ENCODE measurements around the gene THOC2.

THOC2 gene

DNA sequence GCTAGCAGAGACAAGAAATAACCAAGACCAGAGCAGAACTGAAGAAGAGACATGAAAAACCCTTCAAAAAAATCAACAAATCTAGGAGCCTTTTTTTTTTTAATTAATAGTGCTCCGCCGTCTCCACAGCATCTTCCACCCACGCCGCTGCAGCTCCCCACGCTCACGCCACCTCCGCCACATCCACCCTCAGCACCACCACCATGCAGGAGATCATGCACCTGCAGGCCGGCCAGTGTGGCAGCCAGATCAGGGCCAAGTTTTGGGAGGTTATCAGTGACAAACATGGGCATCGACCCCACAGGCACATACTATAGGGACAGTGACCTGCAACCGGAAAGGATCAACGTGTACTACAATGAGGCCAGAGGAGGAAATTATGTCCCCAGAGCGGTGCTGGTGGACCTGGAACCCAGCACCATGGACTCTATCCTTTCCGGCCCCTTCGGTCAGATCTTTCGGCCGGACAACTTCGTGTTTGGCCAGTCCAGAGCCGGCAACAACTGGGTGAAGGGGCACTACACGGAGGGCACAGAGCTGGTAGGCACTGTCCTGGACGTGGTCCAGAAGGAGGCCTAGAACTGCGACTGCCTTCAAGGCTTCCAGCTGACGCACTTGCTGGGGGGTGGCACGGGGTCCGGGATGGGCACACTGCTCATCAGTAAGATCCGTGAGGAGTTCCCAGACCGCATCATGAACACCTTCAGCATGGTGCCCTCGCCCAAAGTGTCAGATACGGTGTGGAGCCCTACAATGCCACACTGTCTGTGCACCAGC is 171.2 kb downstream of the THOC2 start:
- DNase-seq = no peak

- DNase-seq = no peak
Measured at GRCh38 chrX:123550829-123551228, 182.0 kb downstream of the THOC2 start.
